PC-3 (cell line): ENCODE data around the gene CACNA1D. TPM values are rescaled to one million over a fixed set of nuclear protein-coding genes. Genes with fewer than 3 reads are reported as not detected.
A peak's percentile ranks its signal among the peaks of the same experiment; 100 is the strongest.

Source experiments
- ATAC-seq: fragments of 200-7000 bp; cut with Tn5 transposase; 2 replicates; pipeline ENCODE4 v1.9.1; 2020; ENCODE audit warnings: mild to moderate bottlenecking, moderate library complexity
- BruUV-seq: library from RNA; stranded (reverse); fragments of 400-500 nt; replicated peaks from 2 replicates; lab custom pipeline; 2021; lab: Mats Ljungman, UMichigan
- CTCF ChIA-PET: fragments of 300-600 bp; sonication (Branson Sonifier 250); formaldehyde crosslinking; loops from one replicate; lab custom pipeline; 2022; ENCODE audit warnings: antibody characterized with exemption; lab: Charles Lee
- POLR2A ChIA-PET: fragments of 300-600 bp; sonication (Branson Sonifier 250); formaldehyde crosslinking; loops from one replicate; lab custom pipeline; 2022; ENCODE audit warnings: antibody characterized with exemption; ENCODE audit not compliant: unreplicated experiment; lab: Charles Lee
- DNase-seq: peaks from one replicate; pipeline ENCODE4 v3.0.0-alpha.2; 2015
- H2AFZ ChIP-seq: fragments of 300-600 bp; sonication (generic); 2 replicates; pipeline ENCODE4 v1.6.0; 2016; ENCODE audit warnings: antibody characterized with exemption, low read length
- H3F3A ChIP-seq: fragments of 300-600 bp; sonication (generic); one replicate; pipeline ENCODE4 v1.6.0; 2017; ENCODE audit warnings: antibody characterized with exemption, low read length, control low read depth, mild to moderate bottlenecking; ENCODE audit not compliant: unreplicated experiment
- H3K27ac ChIP-seq: fragments of 300-600 bp; sonication (generic); 2 replicates; pipeline ENCODE4 v1.5.1; 2016; ENCODE audit warnings: mild to moderate bottlenecking, low read length
- H3K27me3 ChIP-seq: fragments of 300-600 bp; sonication (generic); 2 replicates; pipeline ENCODE4 v1.6.1; 2016; ENCODE audit warnings: low read length, mixed read lengths
- H3K36me3 ChIP-seq: fragments of 300-600 bp; sonication (generic); 2 replicates; pipeline ENCODE4 v1.6.1; 2016; ENCODE audit warnings: low read depth, mixed run types, low read length, mixed read lengths
- H3K4me1 ChIP-seq: fragments of 300-600 bp; sonication (generic); 2 replicates; pipeline ENCODE4 v1.5.1; 2016; ENCODE audit warnings: low read length; ENCODE audit not compliant: insufficient read depth
- H3K4me2 ChIP-seq: fragments of 300-600 bp; sonication (generic); 2 replicates; pipeline ENCODE4 v1.6.0; 2016; ENCODE audit warnings: low read length
- H3K4me3 ChIP-seq: fragments of 300-600 bp; sonication (generic); 2 replicates; pipeline ENCODE4 v1.5.1; 2016; ENCODE audit warnings: mild to moderate bottlenecking, low read length, mixed read lengths
- H3K79me2 ChIP-seq: fragments of 300-600 bp; sonication (generic); 2 replicates; pipeline ENCODE4 v1.6.1; 2017; ENCODE audit warnings: low read length, mixed read lengths
- H3K9ac ChIP-seq: fragments of 300-600 bp; sonication (generic); 2 replicates; pipeline ENCODE4 v1.6.0; 2016; ENCODE audit warnings: mild to moderate bottlenecking, low read length
- H3K9me2 ChIP-seq: fragments of 300-600 bp; sonication (generic); replicated peaks from 2 replicates; pipeline ENCODE4 v1.6.1; 2016; ENCODE audit warnings: mixed run types, low read length, mixed read lengths
- H3K9me3 ChIP-seq: fragments of 300-600 bp; sonication (generic); 2 replicates; pipeline ENCODE4 v1.6.1; 2016; ENCODE audit warnings: low read length, mixed read lengths
- H4K20me1 ChIP-seq: fragments of 300-600 bp; sonication (generic); 2 replicates; pipeline ENCODE4 v1.6.1; 2016; ENCODE audit warnings: low read length, mixed read lengths
- EZH2 ChIP-seq: fragments of 300-600 bp; sonication (generic); IDR thresholded peaks from one replicate; pipeline ENCODE4 v1.6.1; 2017; ENCODE audit warnings: antibody characterized with exemption, mild to moderate bottlenecking, low read length; ENCODE audit not compliant: unreplicated experiment
- EZH2phosphoT487 ChIP-seq: fragments of 300-600 bp; sonication (generic); IDR thresholded peaks from 2 replicates; pipeline ENCODE4 v1.6.1; 2018; ENCODE audit warnings: mild to moderate bottlenecking, antibody characterized with exemption, low read length, borderline replicate concordance
- intact Hi-C: fragments of 100-400 bp; cut with micrococcal nuclease; formaldehyde crosslinking; loops from 2 replicates; pipeline ENCODE4 v1.9.0; 2023
- total RNA-seq: library from RNA; depleted of rRNA; stranded (reverse); fragments of >200 nt; gene quantifications from 2 replicates; pipeline ENCODE4 v1.2.3, GENCODE V29; 2014
- TF ChIP-seq, protein P1 (sequence below): fragments of 300-600 bp; sonication (generic); conservative IDR thresholded peaks from 2 replicates; pipeline ENCODE4 v1.5.1; 2017; ENCODE audit warnings: antibody characterized with exemption, low read depth, mild to moderate bottlenecking, low read length

CACNA1D gene
- total RNA-seq, 1 experiment from 2014 or later = not detected

DNA sequence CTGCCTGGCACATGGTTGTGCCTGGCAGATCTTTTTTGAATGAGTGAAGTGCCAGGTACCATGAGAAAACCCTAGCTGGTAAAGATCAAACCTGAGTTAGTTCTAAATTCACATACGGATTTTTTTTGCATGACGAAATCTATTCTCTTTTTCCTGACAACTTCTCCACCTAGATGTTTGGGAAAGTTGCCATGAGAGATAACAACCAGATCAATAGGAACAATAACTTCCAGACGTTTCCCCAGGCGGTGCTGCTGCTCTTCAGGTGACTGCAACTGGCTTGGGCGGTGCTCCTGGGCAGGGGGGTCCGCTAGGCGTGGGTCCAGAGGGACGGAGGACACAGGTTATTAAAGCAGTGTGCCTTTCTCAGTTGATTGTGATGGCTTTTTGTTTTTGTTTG, 280.0 kb downstream of the CACNA1D start:
- Histone ChIP-seq H3K9me2 (no peaks in the 10 kb centered on the region), H3K36me3 (no peaks in the 10 kb centered on the region), H3F3A (no peaks in the 10 kb centered on the region), H3K27me3 (peaks cover 91% of the 10 kb centered on the region), H3K9me3 (no peaks in the 10 kb centered on the region), H4K20me1 (no peaks in the 10 kb centered on the region), H3K4me1 (no peaks in the 10 kb centered on the region), H3K9ac (no peak overlapping the region), H3K4me2 (no peak overlapping the region), H3K27ac (no peak overlapping the region), H3K4me3 (no peak overlapping the region), H3K79me2 (no peaks in the 10 kb centered on the region), H2AFZ (no peak overlapping the region)
- DNase-seq (no peak), ATAC-seq (no peak)
- ChIA-PET POLR2A (no interaction called here), CTCF (no interaction called here)
- intact Hi-C loops = no loop called here
- no TSS peak for BruUV-seq
- TF ChIP-seq EZH2phosphoT487 (no peak), EZH2 (no peak)
- TF ChIP-seq, protein P1, sequence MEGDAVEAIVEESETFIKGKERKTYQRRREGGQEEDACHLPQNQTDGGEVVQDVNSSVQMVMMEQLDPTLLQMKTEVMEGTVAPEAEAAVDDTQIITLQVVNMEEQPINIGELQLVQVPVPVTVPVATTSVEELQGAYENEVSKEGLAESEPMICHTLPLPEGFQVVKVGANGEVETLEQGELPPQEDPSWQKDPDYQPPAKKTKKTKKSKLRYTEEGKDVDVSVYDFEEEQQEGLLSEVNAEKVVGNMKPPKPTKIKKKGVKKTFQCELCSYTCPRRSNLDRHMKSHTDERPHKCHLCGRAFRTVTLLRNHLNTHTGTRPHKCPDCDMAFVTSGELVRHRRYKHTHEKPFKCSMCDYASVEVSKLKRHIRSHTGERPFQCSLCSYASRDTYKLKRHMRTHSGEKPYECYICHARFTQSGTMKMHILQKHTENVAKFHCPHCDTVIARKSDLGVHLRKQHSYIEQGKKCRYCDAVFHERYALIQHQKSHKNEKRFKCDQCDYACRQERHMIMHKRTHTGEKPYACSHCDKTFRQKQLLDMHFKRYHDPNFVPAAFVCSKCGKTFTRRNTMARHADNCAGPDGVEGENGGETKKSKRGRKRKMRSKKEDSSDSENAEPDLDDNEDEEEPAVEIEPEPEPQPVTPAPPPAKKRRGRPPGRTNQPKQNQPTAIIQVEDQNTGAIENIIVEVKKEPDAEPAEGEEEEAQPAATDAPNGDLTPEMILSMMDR = no peak

DNA sequence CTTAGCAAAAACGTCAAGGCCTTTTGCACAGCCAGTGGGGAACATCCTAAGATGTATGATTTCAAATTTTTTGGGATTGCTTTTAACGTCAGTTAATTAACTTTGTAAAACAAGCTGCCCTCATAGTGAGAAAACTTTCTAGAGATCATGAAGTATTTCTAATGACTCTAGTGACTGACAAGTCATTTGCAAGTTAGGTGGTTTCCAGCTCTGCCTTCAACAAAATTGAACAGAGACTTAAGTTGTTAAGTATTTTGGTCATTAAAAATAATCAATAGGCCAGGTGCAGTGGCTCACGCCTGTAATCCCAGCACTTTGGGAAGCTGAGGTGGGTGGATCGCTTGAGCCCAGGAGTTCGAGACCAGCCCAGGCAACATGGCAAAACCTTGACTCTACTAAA, 280.6 kb downstream of the CACNA1D start:
- no peaks in the 10 kb centered on the region for H3F3A ChIP-seq
- H3K9me3 ChIP-seq = no peaks in the 10 kb centered on the region
- H3K4me3 ChIP-seq = no peak overlapping the region
- no peaks in the 10 kb centered on the region for H3K4me1 ChIP-seq
- H3K27me3 ChIP-seq = peaks cover 90% of the 10 kb centered on the region
- intact Hi-C loops = no loop called here
- ATAC-seq = no peak
- H3K4me2 ChIP-seq = no peak overlapping the region
- no peaks in the 10 kb centered on the region for H4K20me1 ChIP-seq
- BruUV-seq = no TSS peak
- no peak overlapping the region for H3K9ac ChIP-seq
- no peak overlapping the region for H2AFZ ChIP-seq
- ChIA-PET POLR2A (no interaction called here), CTCF (no interaction called here)
- H3K36me3 ChIP-seq = no peaks in the 10 kb centered on the region
- no peak overlapping the region for H3K27ac ChIP-seq
- no peaks in the 10 kb centered on the region for H3K9me2 ChIP-seq
- no peak for DNase-seq
- no peak for TF ChIP-seq EZH2phosphoT487
- no peak for TF ChIP-seq EZH2
- TF ChIP-seq, protein P1 = no peak
- no peaks in the 10 kb centered on the region for H3K79me2 ChIP-seq

DNA sequence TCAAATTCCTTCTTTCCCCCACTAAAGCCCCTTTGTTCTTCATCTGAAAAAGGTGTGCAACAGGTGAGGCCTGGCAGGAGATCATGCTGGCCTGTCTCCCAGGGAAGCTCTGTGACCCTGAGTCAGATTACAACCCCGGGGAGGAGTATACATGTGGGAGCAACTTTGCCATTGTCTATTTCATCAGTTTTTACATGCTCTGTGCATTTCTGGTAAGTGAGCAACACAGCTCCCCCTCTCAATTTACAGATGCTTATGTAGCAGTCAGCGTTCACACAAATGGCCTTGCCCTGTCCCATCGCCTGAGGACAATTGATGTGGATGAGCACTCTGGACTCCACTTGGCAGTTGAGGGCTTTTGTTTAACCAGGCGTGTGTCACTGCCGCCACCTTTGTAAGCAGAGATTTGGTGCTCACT, 281.4 kb downstream of the CACNA1D start:
- Histone ChIP-seq H3K9me3 (no peaks in the 10 kb centered on the region), H3K4me3 (no peak overlapping the region), H3K79me2 (no peaks in the 10 kb centered on the region), H3K36me3 (no peaks in the 10 kb centered on the region), H2AFZ (no peak overlapping the region), H3K4me2 (no peak overlapping the region), H3K9ac (no peak overlapping the region), H3F3A (no peaks in the 10 kb centered on the region), H3K27ac (no peak overlapping the region), H3K27me3 (peaks cover 84% of the 10 kb centered on the region), H4K20me1 (no peaks in the 10 kb centered on the region), H3K4me1 (no peaks in the 10 kb centered on the region), H3K9me2 (no peaks in the 10 kb centered on the region)
- no TSS peak for BruUV-seq
- DNase-seq = peak; percentile 59
- ChIA-PET POLR2A (no interaction called here), CTCF (no interaction called here)
- intact Hi-C loops = no loop called here
- no peak for ATAC-seq
- TF ChIP-seq EZH2 (no peak), EZH2phosphoT487 (no peak)
- TF ChIP-seq, protein P1 = no peak
